A172 (cell line): Measurements from ENCODE around the gene ZNF286A. TPM values are rescaled to one million over a fixed set of nuclear protein-coding genes. Genes with fewer than 3 reads are reported as not detected.

Experiments
- total RNA-seq: library from RNA; depleted of rRNA; stranded (reverse); fragments of >200 nt; shearing (Covaris generic); gene quantifications from 2 replicates; pipeline ENCODE4 v1.2.3, GENCODE V29; 2014; rRNA removed

Gene ZNF286A
- total RNA-seq, 1 experiment from 2014 or later = 97.4 TPM

Other genes starting within 250 kb of the ZNF286A start
- gene CDRT4, start 232.1 kb upstream of the ZNF286A start, total RNA-seq = 0.96 TPM in 1 of 2 replicates, not detected in the other
- 22.3 and 32.2 TPM in 2 replicates for gene TVP23C, start 136.3 kb upstream of the ZNF286A start, total RNA-seq
- gene FBXW10B, start 80.0 kb upstream of the ZNF286A start, total RNA-seq = 2.7 and 4.8 TPM in 2 replicates
- gene TRIM16, start 15.4 kb upstream of the ZNF286A start, total RNA-seq = 153 and 163 TPM in 2 replicates
- not detected in 2 replicates for gene TBC1D26, start 32.5 kb downstream of the ZNF286A start, total RNA-seq
- 32.1 and 37.2 TPM in 2 replicates for gene ADORA2B, start 245.4 kb downstream of the ZNF286A start, total RNA-seq